DMS53 treated with DMSO at 0.1 percent for 48 hours (cell line): Measurements from ENCODE around the gene PPP1R1C.
A peak's percentile ranks its signal among the peaks of the same experiment; 100 is the strongest.

ENCODE experiments used
- DNase-seq: peaks from one replicate; lab custom pipeline; 2025; ENCODE audit not compliant: unreplicated experiment; lab: John Stamatoyannopoulos, UW

The PPP1R1C gene

GRCh38 chr2:182014284-182014683 is 28.6 kb downstream of the PPP1R1C start:
- DNase-seq: no peak

GRCh38 chr2:182015334-182016109 is 29.9 kb downstream of the PPP1R1C start:
- no peak for DNase-seq

- no peak for DNase-seq
Observed at GRCh38 chr2:182018218-182018617, 32.6 kb downstream of the PPP1R1C start.

- DNase-seq: no peak
Observed at GRCh38 chr2:182019731-182020130, 34.1 kb downstream of the PPP1R1C start.

- no peak for DNase-seq
Observed at GRCh38 chr2:182020286-182021070, 34.8 kb downstream of the PPP1R1C start.

- no peak for DNase-seq
Observed at GRCh38 chr2:182023235-182023634, 37.6 kb downstream of the PPP1R1C start.

- peak; percentile 40 for DNase-seq
Observed at GRCh38 chr2:182030875-182031274, 45.2 kb downstream of the PPP1R1C start.

- DNase-seq: no peak
Observed at GRCh38 chr2:182031956-182032355, 46.3 kb downstream of the PPP1R1C start.

GRCh38 chr2:182033449-182033848 is 47.8 kb downstream of the PPP1R1C start:
- DNase-seq: no peak

GRCh38 chr2:182038576-182038975 is 52.9 kb downstream of the PPP1R1C start:
- no peak for DNase-seq

- no peak for DNase-seq
Observed at GRCh38 chr2:182043021-182043420, 57.4 kb downstream of the PPP1R1C start.

- no peak for DNase-seq
Observed at GRCh38 chr2:182043861-182044260, 58.2 kb downstream of the PPP1R1C start.

- no peak for DNase-seq
Observed at GRCh38 chr2:182047544-182047943, 61.9 kb downstream of the PPP1R1C start.

- no peak for DNase-seq
Observed at GRCh38 chr2:182048088-182048487, 62.4 kb downstream of the PPP1R1C start.

GRCh38 chr2:182048621-182049020 is 63.0 kb downstream of the PPP1R1C start:
- no peak for DNase-seq

GRCh38 chr2:182049372-182050148 is 63.9 kb downstream of the PPP1R1C start:
- DNase-seq: no peak

GRCh38 chr2:182050333-182051135 is 64.9 kb downstream of the PPP1R1C start:
- no peak for DNase-seq

- DNase-seq: no peak
Observed at GRCh38 chr2:182055993-182056392, 70.3 kb downstream of the PPP1R1C start.

- DNase-seq: no peak
Observed at GRCh38 chr2:182057002-182057401, 71.3 kb downstream of the PPP1R1C start.

- no peak for DNase-seq
Observed at GRCh38 chr2:182058056-182058455, 72.4 kb downstream of the PPP1R1C start.

- DNase-seq: no peak
Observed at GRCh38 chr2:182061739-182062138, 76.1 kb downstream of the PPP1R1C start.
